BLaER1 treated with 17β-estradiol and CSF1 and Interleukin-3, amounts not matched to agents 10 nM and 100 nM (cell line): ENCODE measurements around the gene EFNB1.

Experiments
- H3K27ac ChIP-seq, 11 experiments: shearing (Covaris generic); formaldehyde crosslinking; 2 replicates each; pipeline ENCODE4 v1.8.1; 2022
- H3K27me3 ChIP-seq, 11 experiments: shearing (Covaris generic); formaldehyde crosslinking; 2 replicates each; pipeline ENCODE4 v1.8.1; 2022
- H3K36me3 ChIP-seq, 11 experiments: shearing (Covaris generic); formaldehyde crosslinking; 2 replicates each; pipeline ENCODE4 v1.8.1; 2022
- H3K4me1 ChIP-seq, 10 experiments: shearing (Covaris generic); formaldehyde crosslinking; 2 replicates each; pipeline ENCODE4 v1.8.1; 2022
- H3K4me2 ChIP-seq, 11 experiments: shearing (Covaris generic); formaldehyde crosslinking; 2 replicates each; pipeline ENCODE4 v1.8.1; 2022
- H3K4me3 ChIP-seq, 10 experiments: shearing (Covaris generic); formaldehyde crosslinking; 2 replicates each; pipeline ENCODE4 v1.8.1; 2022
- H3K9ac ChIP-seq, 11 experiments: shearing (Covaris generic); formaldehyde crosslinking; 2 replicates each; pipeline ENCODE4 v1.8.1; 2022
- H3K9me3 ChIP-seq, 11 experiments: shearing (Covaris generic); formaldehyde crosslinking; replicated peaks in 1 of 11; 2 replicates each; pipeline ENCODE4 v1.8.1; 2022
- H4K20me1 ChIP-seq, 11 experiments: shearing (Covaris generic); formaldehyde crosslinking; 2 replicates each; pipeline ENCODE4 v1.8.1; 2022
- Cebpa-rat ChIP-seq, 11 experiments: shearing (Covaris generic); IDR thresholded peaks; 2 replicates each; pipeline ENCODE4 v1.8.1; 2022

The EFNB1 gene

GRCh38 chrX:68831405-68832100 lies 2.7 kb downstream of the EFNB1 start:
- Histone ChIP-seq H3K9me3 (no peaks in the 10 kb centered on the region), H3K9ac (peak overlapping the region; percentile 23 to 90 (median 85); a peak in 21 of 22 replicates), H3K27me3 (peaks cover 55 to 78% (median 64%) of the 10 kb centered on the region in 11 experiments), H3K27ac (peak overlapping the region in 9 of 11 experiments; percentile 1 to 80 (median 63); a peak in 15 of 22 replicates), H3K36me3 (peaks cover 0 to 3% (median 0%) of the 10 kb centered on the region in 11 experiments; a peak in 2 of 22 replicates), H3K4me2 (peak overlapping the region; percentile 73 to 92 (median 82)), H3K4me1 (peaks cover 35 to 54% (median 51%) of the 10 kb centered on the region in 10 experiments), H3K4me3 (peak overlapping the region; percentile 39 to 87 (median 78)), H4K20me1 (peaks cover 11 to 78% (median 73%) of the 10 kb centered on the region in 11 experiments; a peak in 19 of 22 replicates)
- TF ChIP-seq Cebpa-rat (IDR thresholded peaks at IDR 0.05), result no peak

DNA sequence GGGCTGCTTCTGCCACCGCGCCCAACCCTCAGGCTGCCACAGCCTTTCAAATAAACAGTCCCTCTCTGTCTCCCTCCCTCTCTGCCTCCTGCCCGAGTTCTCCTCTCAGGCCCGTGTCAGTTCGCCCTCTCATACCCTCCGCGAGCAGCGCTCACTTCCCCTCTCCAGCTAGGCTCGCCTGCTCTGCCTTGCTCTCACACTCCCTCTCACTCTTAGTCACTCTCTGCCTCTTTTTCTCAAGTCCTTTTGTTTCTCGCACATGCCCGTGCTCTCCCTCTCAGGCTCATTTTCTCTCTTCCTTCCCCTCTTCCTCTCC lies 3.2 kb downstream of the EFNB1 start:
- H3K4me2 ChIP-seq, result peak overlapping the region; percentile 73 to 92 (median 82)
- H3K27me3 ChIP-seq, result peaks cover 51 to 78% (median 62%) of the 10 kb centered on the region in 11 experiments
- peak overlapping the region in 9 of 11 experiments; percentile 1 to 80 (median 65); a peak in 18 of 22 replicates for H3K27ac ChIP-seq
- no peaks in the 10 kb centered on the region for H3K9me3 ChIP-seq
- peaks cover 35 to 59% (median 54%) of the 10 kb centered on the region in 10 experiments for H3K4me1 ChIP-seq
- TF ChIP-seq Cebpa-rat (IDR thresholded peaks at IDR 0.05), result no peak
- peak overlapping the region; percentile 39 to 87 (median 78); a peak in 19 of 20 replicates for H3K4me3 ChIP-seq
- H3K9ac ChIP-seq, result peak overlapping the region in 10 of 11 experiments; percentile 80 to 90 (median 86); a peak in 19 of 22 replicates
- peaks cover 11 to 83% (median 78%) of the 10 kb centered on the region in 11 experiments; a peak in 19 of 22 replicates for H4K20me1 ChIP-seq
- peaks cover 0 to 8% (median 0%) of the 10 kb centered on the region in 11 experiments; a peak in 2 of 22 replicates for H3K36me3 ChIP-seq

GRCh38 chrX:68832516-68833447 lies 4.0 kb downstream of the EFNB1 start:
- H3K4me3 ChIP-seq, result peak overlapping the region in 8 of 10 experiments; percentile 17 to 87 (median 79); a peak in 15 of 20 replicates
- H3K27ac ChIP-seq, result peak overlapping the region in 9 of 11 experiments; percentile 1 to 80 (median 65); a peak in 16 of 22 replicates
- H3K27me3 ChIP-seq, result peaks cover 44 to 78% (median 62%) of the 10 kb centered on the region in 11 experiments
- peaks cover 35 to 62% (median 54%) of the 10 kb centered on the region in 10 experiments for H3K4me1 ChIP-seq
- H3K9ac ChIP-seq, result peak overlapping the region in 10 of 11 experiments; percentile 68 to 90 (median 86); a peak in 19 of 22 replicates
- H4K20me1 ChIP-seq, result peaks cover 11 to 90% (median 85%) of the 10 kb centered on the region in 11 experiments; a peak in 19 of 22 replicates
- H3K4me2 ChIP-seq, result peak overlapping the region; percentile 73 to 92 (median 82)
- no peak for TF ChIP-seq Cebpa-rat (IDR thresholded peaks at IDR 0.05)
- H3K36me3 ChIP-seq, result peaks cover 0 to 16% (median 0%) of the 10 kb centered on the region in 11 experiments; a peak in 2 of 22 replicates
- H3K9me3 ChIP-seq, result no peaks in the 10 kb centered on the region

DNA sequence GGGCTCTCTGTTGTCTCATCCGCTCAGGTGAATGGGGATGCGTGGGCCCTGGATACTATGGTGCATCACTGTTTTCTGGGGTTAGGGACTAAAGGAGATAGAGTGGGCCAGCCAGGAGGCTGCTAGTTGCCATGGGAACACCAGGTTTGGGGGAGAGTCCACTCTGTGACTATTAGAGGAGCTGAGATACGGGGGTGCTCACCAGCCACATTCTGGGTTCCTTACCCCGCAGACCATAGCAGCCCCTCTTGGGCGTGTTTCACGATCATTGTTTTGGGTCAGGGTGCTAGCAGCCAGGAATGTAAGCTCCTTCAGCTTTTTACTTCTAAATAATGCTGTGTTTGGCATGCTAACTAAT lies 4.6 kb downstream of the EFNB1 start:
- Histone ChIP-seq H4K20me1 (peaks cover 11 to 97% (median 90%) of the 10 kb centered on the region in 11 experiments; a peak in 19 of 22 replicates), H3K4me1 (peaks cover 35 to 62% (median 54%) of the 10 kb centered on the region in 10 experiments), H3K27ac (no peak overlapping the region), H3K9me3 (no peaks in the 10 kb centered on the region), H3K36me3 (peaks cover 0 to 19% (median 0%) of the 10 kb centered on the region in 11 experiments; a peak in 5 of 22 replicates), H3K27me3 (peaks cover 43 to 84% (median 62%) of the 10 kb centered on the region in 11 experiments), H3K9ac (peak overlapping the region in 3 of 11 experiments; percentile 11 to 87 (median 86); a peak in 1 of 22 replicates), H3K4me2 (peak overlapping the region; percentile 73 to 92 (median 82); a peak in 21 of 22 replicates), H3K4me3 (0 out of 20 replicates have a peak overlapping the region, but pooled peaks of 3 of the 10 experiments have one; percentile 2 to 87 (median 76))
- TF ChIP-seq Cebpa-rat (IDR thresholded peaks at IDR 0.05), result no peak

- Histone ChIP-seq H3K4me3 (no peak overlapping the region), H3K27ac (no peak overlapping the region), H4K20me1 (peaks cover 11 to 99% (median 94%) of the 10 kb centered on the region in 11 experiments; a peak in 19 of 22 replicates), H3K27me3 (peaks cover 43 to 89% (median 62%) of the 10 kb centered on the region in 11 experiments), H3K36me3 (peaks cover 0 to 24% (median 2%) of the 10 kb centered on the region in 11 experiments; a peak in 5 of 22 replicates), H3K4me2 (peak overlapping the region; percentile 52 to 92 (median 82)), H3K4me1 (peaks cover 35 to 62% (median 55%) of the 10 kb centered on the region in 10 experiments), H3K9ac (no peak overlapping the region), H3K9me3 (no peaks in the 10 kb centered on the region)
- TF ChIP-seq Cebpa-rat (IDR thresholded peaks at IDR 0.05), result no peak
These were observed 5.1 kb downstream of the EFNB1 start for GRCh38 chrX:68833855-68834331.

- Histone ChIP-seq H3K27ac (no peak overlapping the region), H3K4me2 (peak overlapping the region; percentile 52 to 92 (median 82)), H3K27me3 (peaks cover 43 to 95% (median 62%) of the 10 kb centered on the region in 11 experiments), H3K4me3 (no peak overlapping the region), H3K4me1 (peaks cover 37 to 68% (median 57%) of the 10 kb centered on the region in 10 experiments), H4K20me1 (peaks cover 11 to 97% (median 94%) of the 10 kb centered on the region in 11 experiments; a peak in 19 of 22 replicates), H3K9ac (no peak overlapping the region), H3K9me3 (no peaks in the 10 kb centered on the region), H3K36me3 (peaks cover 0 to 30% (median 8%) of the 10 kb centered on the region in 11 experiments; a peak in 13 of 22 replicates)
- TF ChIP-seq Cebpa-rat (IDR thresholded peaks at IDR 0.05), result no peak
These were observed 5.7 kb downstream of the EFNB1 start for GRCh38 chrX:68834371-68835103.

- Histone ChIP-seq H3K9me3 (no peaks in the 10 kb centered on the region), H3K4me3 (no peak overlapping the region), H3K4me1 (peaks cover 37 to 73% (median 59%) of the 10 kb centered on the region in 10 experiments), H3K4me2 (peak overlapping the region in 10 of 11 experiments; percentile 1 to 92 (median 82); a peak in 14 of 22 replicates), H4K20me1 (peaks cover 11 to 94% (median 88%) of the 10 kb centered on the region in 11 experiments; a peak in 19 of 22 replicates), H3K27me3 (peaks cover 43 to 95% (median 65%) of the 10 kb centered on the region in 11 experiments), H3K27ac (no peak overlapping the region), H3K36me3 (peaks cover 5 to 36% (median 13%) of the 10 kb centered on the region in 11 experiments; a peak in 17 of 22 replicates), H3K9ac (no peak overlapping the region)
- TF ChIP-seq Cebpa-rat (IDR thresholded peaks at IDR 0.05), result no peak
These were observed 6.3 kb downstream of the EFNB1 start for GRCh38 chrX:68835104-68835442.
